ENCODE results near the gene FLT1. TPM values are rescaled to one million over a fixed set of nuclear protein-coding genes. Genes with fewer than 3 reads are reported as not detected.

The FLT1 gene
- total and polyA plus RNA-seq, 2 of the 13 experiments (the other 11 are each of a cell fraction or from before 2014, with no cell fraction given) = 0.02 TPM; not detected in 1

DNA sequence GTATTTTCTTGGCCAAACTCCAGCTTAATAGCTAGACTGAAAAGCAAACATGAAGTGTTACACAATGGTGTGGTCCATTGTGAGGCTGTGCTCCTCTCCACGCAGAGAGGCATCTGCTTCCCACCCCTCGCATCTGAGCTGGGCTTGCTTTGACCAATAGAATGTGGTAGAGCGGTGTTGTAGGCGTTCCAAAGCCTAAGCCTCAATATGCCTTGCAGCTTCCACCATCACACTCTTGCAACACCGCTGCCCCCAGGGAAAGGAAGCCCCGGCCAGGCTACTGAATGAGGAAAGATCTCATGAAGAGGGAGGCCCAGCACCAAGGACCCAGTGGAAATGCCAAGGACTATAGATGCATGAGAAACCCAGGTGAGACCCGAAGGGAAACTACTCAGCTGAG is 9.4 kb downstream of the FLT1 start:
- Histone ChIP-seq H3K9me3 (ENCODE audit: low read length) (no peaks in the 10 kb centered on the region), H3K4me2 (ENCODE audit: low read depth, low read length) (no peak overlapping the region), H3K36me3 (replicated peaks in 1 of 2; ENCODE audit: control insufficient read depth in 1 of 2, insufficient read depth in 2 of 2, low read length in 2 of 2) (no peaks in the 10 kb centered on the region), H3K4me1 (ENCODE audit: insufficient read depth, low read length) (no peaks in the 10 kb centered on the region), H3K4me3 (replicated peaks in 1 of 3; ENCODE audit: insufficient read depth in 1 of 3, low read depth in 2 of 3, low read length in 3 of 3) (no peak overlapping the region), H3K79me2 (ENCODE audit: insufficient read depth, low read length) (no peaks in the 10 kb centered on the region), H3K27me3 (ENCODE audit: control insufficient read depth in 1 of 2, insufficient read depth in 2 of 2, low read length in 2 of 2) (no peaks in the 10 kb centered on the region; a peak in 1 of 5 replicates), H4K20me1 (ENCODE audit: insufficient read depth, low read length) (no peaks in the 10 kb centered on the region), H3K27ac (ENCODE audit: extremely low read length, insufficient read depth, low read length) (no peak overlapping the region), H3K9ac (ENCODE audit: insufficient read depth, low read depth, low read length) (no peak overlapping the region), H2AFZ (ENCODE audit: low read length) (no peak overlapping the region)
- DNase-seq (ENCODE audit: low spot score) = no peak
- BruUV-seq (replicated peaks) = no TSS peak
- in situ Hi-C loops (cut with HindIII; ENCODE audit: extremely low pct_ligation_motif_present, low pct_unique_long_range_greater_than_20kb) (no loop called here), intact Hi-C loops (cut with micrococcal nuclease; ENCODE audit: unreplicated experiment) (no loop called here)
- WGBS (ENCODE audit: low lambda C conversion rate) = 24% methylated on average over 7 of the region's 7 CpGs
- FAIRE-seq = no peak
- no peak for TF ChIP-seq SMARCC2 (IDR thresholded peaks at IDR 0.05)
- no peak for TF ChIP-seq ZNF557 (CRISPR knock-in tag; IDR thresholded peaks at IDR 0.05)
- no peak for TF ChIP-seq HNRNPH1 (optimal IDR thresholded peaks at IDR 0.05; ENCODE audit: low read depth, low read length)
- TF ChIP-seq, protein P1, sequence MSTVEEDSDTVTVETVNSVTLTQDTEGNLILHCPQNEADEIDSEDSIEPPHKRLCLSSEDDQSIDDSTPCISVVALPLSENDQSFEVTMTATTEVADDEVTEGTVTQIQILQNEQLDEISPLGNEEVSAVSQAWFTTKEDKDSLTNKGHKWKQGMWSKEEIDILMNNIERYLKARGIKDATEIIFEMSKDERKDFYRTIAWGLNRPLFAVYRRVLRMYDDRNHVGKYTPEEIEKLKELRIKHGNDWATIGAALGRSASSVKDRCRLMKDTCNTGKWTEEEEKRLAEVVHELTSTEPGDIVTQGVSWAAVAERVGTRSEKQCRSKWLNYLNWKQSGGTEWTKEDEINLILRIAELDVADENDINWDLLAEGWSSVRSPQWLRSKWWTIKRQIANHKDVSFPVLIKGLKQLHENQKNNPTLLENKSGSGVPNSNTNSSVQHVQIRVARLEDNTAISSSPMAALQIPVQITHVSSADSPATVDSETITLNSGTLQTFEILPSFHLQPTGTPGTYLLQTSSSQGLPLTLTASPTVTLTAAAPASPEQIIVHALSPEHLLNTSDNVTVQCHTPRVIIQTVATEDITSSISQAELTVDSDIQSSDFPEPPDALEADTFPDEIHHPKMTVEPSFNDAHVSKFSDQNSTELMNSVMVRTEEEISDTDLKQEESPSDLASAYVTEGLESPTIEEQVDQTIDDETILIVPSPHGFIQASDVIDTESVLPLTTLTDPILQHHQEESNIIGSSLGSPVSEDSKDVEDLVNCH (CRISPR knock-in tag; IDR thresholded peaks at IDR 0.05) = no peak
- TF ChIP-seq KDM2A (CRISPR knock-in tag; IDR thresholded peaks at IDR 0.05; ENCODE audit: borderline replicate concordance, low read depth) = no peak
- TF ChIP-seq, protein P2, sequence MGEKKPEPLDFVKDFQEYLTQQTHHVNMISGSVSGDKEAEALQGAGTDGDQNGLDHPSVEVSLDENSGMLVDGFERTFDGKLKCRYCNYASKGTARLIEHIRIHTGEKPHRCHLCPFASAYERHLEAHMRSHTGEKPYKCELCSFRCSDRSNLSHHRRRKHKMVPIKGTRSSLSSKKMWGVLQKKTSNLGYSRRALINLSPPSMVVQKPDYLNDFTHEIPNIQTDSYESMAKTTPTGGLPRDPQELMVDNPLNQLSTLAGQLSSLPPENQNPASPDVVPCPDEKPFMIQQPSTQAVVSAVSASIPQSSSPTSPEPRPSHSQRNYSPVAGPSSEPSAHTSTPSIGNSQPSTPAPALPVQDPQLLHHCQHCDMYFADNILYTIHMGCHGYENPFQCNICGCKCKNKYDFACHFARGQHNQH (CRISPR knock-in tag; IDR thresholded peaks at IDR 0.05) = no peak
- TF ChIP-seq SNAPC2 (CRISPR knock-in tag; IDR thresholded peaks at IDR 0.05) = no peak
- no peak for TF ChIP-seq SMARCE1 (IDR thresholded peaks at IDR 0.05; ENCODE audit: borderline replicate concordance)
- TF ChIP-seq FOXK2 (IDR thresholded peaks at IDR 0.05) = no peak
- TF ChIP-seq ZNF468 (CRISPR knock-in tag; IDR thresholded peaks at IDR 0.05) = no peak
- TF ChIP-seq, protein P3, sequence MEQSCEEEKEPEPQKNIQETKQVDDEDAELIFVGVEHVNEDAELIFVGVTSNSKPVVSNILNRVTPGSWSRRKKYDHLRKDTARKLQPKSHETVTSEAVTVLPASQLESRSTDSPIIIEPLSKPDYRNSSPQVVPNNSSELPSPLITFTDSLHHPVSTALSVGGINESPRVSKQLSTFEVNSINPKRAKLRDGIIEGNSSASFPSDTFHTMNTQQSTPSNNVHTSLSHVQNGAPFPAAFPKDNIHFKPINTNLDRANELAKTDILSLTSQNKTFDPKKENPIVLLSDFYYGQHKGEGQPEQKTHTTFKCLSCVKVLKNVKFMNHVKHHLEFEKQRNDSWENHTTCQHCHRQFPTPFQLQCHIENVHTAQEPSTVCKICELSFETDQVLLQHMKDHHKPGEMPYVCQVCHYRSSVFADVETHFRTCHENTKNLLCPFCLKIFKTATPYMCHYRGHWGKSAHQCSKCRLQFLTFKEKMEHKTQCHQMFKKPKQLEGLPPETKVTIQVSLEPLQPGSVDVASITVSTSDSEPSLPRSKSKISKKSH (CRISPR knock-in tag; IDR thresholded peaks at IDR 0.05; ENCODE audit: borderline replicate concordance) = no peak
- no peak for TF ChIP-seq MAF1 (CRISPR knock-in tag; IDR thresholded peaks at IDR 0.05; ENCODE audit: borderline replicate concordance)
- TF ChIP-seq AGO1 (IDR thresholded peaks at IDR 0.05; ENCODE audit: low read depth, low read length, poor library complexity, severe bottlenecking) = no peak
- no peak for TF ChIP-seq PRMT3 (CRISPR knock-in tag; IDR thresholded peaks at IDR 0.05; ENCODE audit: borderline replicate concordance, low read depth)
- no peak for TF ChIP-seq ZKSCAN5 (CRISPR knock-in tag; IDR thresholded peaks at IDR 0.05)
- TF ChIP-seq ZNF83 (CRISPR knock-in tag; IDR thresholded peaks at IDR 0.05; ENCODE audit: borderline replicate concordance) = no peak
- no peak for TF ChIP-seq PHF8 (CRISPR knock-in tag; IDR thresholded peaks at IDR 0.05)
- no peak for TF ChIP-seq HIVEP1 (CRISPR knock-in tag; IDR thresholded peaks at IDR 0.05)
- TF ChIP-seq, protein P4, sequence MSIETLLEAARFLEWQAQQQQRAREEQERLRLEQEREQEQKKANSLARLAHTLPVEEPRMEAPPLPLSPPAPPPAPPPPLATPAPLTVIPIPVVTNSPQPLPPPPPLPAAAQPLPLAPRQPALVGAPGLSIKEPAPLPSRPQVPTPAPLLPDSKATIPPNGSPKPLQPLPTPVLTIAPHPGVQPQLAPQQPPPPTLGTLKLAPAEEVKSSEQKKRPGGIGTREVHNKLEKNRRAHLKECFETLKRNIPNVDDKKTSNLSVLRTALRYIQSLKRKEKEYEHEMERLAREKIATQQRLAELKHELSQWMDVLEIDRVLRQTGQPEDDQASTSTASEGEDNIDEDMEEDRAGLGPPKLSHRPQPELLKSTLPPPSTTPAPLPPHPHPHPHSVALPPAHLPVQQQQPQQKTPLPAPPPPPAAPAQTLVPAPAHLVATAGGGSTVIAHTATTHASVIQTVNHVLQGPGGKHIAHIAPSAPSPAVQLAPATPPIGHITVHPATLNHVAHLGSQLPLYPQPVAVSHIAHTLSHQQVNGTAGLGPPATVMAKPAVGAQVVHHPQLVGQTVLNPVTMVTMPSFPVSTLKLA (IDR thresholded peaks at IDR 0.05) = no peak
- no peak for TF ChIP-seq ZNF282 (IDR thresholded peaks at IDR 0.05; ENCODE audit: partially characterized antibody)
- no peak for ATAC-seq
- CTCF ChIA-PET (ENCODE audit: low intra/inter-chr PET ratio, low total read pairs) = no interaction called here
- POLR2A ChIA-PET = no interaction called here
